Muscle of back (tissue), 11 donors: ENCODE measurements around the gene TOMM40. TPM values are rescaled to one million over a fixed set of nuclear protein-coding genes. Genes with fewer than 3 reads are reported as not detected.
A peak's percentile ranks its signal among the peaks of the same experiment; 100 is the strongest.
"Not testable (repeated sequence)": the region's sequence is repeated elsewhere in the genome, so short reads cannot be mapped to it uniquely, and the experiment has no call there.

Experiments used
- DNase-seq, 3 donors: peaks; one replicate each; pipeline versions ENCODE4 v3.0.0 to v3.0.0-alpha.2; 2013
- polyA plus RNA-seq, 10 donors: library from polyadenylated mRNA; unstranded; fragments of 120-200 nt; gene quantifications; one replicate each; pipeline ENCODE4 v1.2.1, GENCODE V29; 2013; ENCODE audit not compliant: insufficient read length in 10 of 10

Gene TOMM40
- polyA plus RNA-seq, 10 donors = 26.2 to 40.9 (median 31.0) TPM

DNA sequence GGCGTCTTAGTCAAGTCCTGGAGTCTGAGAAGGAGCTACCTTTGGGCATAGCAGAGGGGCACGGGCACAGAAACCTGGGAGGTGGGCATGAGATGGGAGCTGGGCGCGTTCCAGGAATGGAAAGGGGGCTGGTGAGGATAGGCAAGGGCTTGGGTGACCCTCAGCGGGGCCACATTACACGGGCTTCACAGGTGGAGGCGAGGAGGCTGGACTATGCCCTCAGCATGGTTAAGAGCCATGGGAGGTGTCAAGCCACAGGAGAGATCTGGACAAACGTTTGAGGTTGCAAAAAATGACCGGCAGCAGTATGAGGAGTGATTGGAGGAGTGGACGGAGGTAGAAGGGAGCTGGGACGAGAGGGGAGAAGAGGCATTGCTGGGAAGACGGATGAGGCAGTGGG is 23.5 kb upstream of the TOMM40 start:
- DNase-seq = no peak

DNA sequence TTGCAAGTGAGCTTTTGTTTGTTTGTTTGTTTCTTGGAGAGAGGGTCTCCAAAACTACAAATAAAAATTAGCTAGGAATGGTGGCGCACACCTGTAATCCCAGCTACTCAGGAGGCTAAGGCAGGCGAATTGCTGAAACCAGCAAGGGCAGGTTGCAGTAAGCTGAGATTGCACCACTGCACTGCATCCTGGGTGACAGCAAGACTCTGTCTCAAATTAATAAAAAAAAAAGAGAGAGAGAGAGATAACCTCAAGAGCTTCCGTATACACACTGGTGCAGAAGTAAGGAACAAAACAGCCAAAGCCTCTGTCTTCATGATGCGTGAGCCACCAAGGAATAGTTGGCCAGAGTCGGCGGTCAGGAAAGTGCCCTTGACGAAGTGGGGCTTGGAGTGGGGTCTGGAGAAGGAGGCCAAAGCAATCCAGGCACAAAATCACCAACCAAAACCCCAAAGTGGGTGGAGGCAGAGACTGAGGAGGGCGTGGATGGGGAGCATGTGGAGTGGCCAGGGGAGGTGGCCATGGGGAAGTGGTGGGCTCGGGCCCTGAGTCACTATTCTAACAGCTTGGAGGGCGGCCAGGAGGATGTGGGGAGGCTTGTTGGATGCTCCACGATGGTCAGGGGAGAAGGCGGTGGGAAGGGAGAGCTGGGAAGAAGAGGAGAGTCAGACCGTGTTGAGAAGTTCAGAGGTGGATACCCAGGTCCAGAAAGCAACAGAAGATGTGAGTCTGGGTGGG is 21.2 kb upstream of the TOMM40 start:
- peak in 1 of 3 donors; percentile 37 for DNase-seq

DNA sequence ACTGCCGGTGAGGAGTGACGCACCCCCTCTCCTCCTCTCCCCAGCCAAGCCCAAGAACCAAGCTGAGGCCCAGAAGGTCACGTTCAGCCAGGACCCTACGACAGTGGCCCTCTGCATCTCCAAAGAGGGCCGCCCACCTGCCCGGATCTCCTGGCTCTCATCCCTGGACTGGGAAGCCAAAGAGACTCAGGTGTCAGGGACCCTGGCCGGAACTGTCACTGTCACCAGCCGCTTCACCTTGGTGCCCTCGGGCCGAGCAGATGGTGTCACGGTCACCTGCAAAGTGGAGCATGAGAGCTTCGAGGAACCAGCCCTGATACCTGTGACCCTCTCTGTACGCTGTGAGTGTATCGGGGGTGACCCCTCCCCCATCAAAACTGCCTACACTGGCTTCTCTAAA is 19.2 kb upstream of the TOMM40 start:
- DNase-seq = no peak

DNA sequence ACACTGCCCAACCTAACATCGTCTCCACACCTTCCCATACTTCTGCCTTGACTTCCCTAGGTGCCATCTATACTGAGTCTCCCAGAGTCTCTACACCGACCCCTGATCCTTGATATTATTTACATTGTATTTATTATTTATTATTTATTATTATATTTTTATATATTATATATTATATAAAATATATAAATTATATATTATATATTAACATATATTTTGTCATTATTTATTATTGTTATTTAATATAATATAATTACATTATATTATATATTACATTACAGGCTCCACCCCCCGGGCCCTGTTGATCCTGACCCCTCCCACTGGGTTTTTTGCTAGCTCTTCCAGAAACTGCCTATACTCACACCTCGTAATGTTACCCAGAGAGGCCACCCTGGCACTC is 18.4 kb upstream of the TOMM40 start:
- no peak for DNase-seq

DNA sequence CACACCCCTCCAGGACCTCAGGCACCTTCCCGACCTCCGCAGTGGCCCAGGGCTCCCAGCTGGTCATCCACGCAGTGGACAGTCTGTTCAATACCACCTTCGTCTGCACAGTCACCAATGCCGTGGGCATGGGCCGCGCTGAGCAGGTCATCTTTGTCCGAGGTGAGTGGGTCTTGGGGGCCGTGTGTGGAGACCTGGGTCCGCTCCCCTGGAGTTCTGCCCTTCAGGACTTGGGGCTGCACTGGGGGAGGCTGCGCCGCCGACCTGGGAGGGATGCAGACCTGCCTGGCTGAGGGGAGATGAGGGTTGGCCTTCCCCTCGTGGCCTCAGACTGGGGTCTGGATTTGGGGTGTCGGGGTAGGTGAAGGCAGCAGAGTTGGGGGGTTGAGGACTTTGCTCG is 16.7 kb upstream of the TOMM40 start:
- DNase-seq = no peak

DNA sequence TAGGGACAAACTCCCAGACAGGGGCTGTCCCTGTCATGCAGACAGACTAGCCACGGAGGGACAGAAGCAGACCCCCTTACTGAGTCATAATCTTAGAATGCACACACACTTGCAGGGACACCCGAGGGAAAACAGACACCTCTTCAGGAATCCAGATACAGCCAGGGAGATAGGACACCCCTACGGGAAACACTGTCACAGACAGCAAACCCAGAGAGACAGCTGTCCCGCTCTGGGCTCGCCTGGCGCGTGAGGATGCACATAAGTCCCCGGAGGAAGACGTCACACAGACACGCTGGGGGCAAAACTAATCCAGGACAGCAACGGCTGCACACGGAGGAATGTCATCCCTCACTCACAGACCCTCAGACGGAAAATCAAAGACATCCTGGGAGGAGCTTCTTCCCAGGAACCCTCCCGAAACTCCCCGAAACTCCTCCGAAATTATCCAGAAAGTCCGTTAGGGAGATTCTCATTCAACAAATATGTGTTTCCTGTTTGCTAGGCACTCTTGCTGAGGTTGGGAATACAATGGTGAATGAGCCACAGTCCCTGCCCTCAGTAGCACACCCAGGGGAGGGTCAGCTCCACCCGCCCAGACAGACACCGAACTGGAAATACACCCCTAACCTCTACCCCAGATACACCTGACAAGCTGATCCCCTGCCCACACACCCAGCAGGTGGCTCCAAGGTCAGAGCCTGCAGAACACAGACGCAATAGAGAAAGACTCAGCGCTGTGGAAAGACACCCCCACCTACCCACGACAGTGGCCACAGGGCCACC is 15.2 kb upstream of the TOMM40 start:
- DNase-seq = peak in 1 of 3 donors; percentile 21

DNA sequence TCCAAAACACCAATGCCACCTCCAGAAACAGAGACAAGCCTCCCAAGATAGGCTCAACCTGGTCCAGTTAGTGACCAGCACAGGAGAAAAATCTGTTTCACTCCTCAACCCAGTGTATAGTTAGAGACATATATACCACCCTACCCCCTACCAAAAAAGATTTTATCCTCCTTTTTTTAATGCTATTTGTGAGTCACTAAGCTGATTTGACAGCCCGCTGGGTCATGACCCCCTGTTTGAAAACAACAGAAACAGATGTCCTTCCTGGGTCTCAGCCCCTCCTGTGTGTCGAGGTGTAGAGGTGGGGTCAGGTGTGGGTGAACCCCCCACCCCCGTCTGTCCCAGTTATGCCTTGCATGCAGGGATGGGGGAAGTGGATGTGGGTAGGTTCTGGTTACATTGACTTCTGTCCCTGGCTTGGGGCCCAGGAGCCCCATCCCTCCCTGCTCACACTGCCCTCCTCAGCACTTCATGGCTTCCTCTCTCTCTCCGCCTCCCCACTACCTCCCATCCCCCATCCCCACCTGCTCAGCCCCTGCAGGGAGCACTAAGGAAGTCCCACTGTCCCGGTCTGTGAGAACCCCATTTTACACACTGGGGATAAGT is 14.0 kb upstream of the TOMM40 start:
- DNase-seq = no peak

DNA sequence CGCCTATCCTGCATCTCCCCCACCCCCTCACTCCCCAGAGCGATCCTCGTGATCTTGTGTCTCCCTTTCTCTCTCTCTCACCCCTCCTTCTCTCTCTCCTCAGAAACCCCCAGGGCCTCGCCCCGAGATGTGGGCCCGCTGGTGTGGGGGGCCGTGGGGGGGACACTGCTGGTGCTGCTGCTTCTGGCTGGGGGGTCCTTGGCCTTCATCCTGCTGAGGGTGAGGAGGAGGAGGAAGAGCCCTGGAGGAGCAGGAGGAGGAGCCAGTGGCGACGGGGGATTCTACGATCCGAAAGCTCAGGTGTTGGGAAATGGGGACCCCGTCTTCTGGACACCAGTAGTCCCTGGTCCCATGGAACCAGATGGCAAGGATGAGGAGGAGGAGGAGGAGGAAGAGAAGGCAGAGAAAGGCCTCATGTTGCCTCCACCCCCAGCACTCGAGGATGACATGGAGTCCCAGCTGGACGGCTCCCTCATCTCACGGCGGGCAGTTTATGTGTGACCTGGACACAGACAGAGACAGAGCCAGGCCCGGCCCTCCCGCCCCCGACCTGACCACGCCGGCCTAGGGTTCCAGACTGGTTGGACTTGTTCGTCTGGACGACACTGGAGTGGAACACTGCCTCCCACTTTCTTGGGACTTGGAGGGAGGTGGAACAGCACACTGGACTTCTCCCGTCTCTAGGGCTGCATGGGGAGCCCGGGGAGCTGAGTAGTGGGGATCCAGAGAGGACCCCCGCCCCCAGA is 12.8 kb upstream of the TOMM40 start:
- DNase-seq = no peak

DNA sequence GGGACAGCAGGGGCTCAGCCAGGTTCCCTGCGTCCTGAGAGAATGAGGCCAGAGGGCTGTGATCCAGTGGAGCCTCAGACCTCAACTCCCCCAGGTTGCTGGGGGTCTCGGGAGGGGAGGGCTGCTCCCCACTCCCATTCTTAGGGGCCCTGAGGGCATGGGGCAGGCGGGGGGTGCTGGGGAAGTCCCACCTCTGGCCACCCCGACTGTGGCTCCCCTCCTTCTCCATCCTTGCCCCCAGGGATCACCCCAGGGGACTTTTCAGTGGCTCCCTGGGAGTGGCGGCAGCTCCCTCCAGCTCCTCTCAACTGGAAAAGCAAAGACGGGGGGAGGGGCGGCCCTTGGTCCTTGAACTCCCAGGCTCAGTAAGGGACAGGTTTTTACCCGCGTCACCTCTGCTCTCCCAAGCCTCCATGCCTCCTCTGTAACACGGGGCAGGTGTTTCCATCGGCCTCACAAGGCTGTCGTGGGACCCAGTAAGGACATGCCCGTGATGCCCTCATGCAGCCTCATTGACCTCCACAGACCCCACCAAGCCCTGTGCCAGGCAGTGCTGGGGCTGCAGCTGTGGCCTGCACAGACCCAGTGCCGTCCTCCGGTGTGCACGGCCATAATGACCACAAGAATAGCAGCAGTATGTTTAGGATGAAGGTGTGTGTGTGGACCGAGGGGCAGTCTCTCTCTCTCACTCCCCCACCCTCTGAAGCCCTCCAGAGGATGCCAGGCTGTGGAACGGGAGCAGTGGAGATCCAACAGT is 11.6 kb upstream of the TOMM40 start:
- DNase-seq = no peak

DNA sequence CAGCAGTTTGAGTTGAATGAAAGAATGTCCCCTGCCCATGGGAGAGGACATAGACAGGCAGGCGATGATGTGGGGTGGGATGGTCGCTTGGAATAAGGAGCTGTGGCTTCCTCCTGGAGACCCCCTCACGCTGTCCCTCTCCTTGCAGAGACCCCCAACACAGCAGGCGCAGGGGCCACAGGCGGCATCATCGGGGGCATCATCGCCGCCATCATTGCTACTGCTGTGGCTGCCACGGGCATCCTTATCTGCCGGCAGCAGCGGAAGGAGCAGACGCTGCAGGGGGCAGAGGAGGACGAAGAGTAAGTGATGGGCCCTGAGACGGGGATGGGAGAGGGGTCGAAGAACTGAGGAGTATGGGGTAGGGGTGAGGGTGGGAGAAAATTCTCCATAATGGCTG is 9.0 kb upstream of the TOMM40 start:
- DNase-seq = no peak

DNA sequence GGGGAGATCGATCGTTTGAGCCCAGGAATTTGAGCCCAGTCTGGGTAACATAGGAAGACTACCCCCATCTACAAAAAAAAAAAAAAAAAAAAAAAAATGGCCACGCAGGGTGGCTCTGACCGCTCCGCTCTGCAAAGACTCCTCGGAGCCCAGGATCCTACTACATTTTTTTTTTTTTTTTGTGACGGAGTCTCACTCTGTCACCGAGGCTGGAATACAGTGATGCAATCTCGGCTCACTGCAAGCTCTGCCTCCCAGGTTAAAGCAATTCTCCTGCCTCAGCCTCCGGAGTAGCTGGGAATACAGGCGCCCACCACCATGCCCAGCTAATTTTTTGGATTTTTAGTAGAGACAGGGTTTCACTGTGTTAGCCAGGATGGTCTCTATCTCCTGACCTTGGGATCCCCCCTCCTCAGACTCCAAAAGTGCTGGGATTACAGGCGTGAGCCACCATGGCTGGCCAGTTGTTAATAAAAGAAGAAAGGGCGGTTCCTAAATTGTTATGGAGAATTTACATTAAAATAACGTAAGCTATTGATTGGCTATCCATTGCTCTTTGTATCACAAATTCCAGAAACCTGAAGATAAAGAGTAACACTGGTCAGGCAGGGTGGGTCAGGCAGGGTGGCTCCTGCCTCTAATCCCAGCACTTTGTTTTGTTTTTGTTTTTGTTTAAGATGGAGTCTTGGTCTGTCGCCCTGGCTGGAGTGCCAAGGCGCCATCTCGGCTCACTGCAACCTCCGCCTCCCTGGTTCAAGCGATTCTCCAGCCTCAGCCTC is 8.2 kb upstream of the TOMM40 start:
- not testable (repeated sequence) for DNase-seq

DNA sequence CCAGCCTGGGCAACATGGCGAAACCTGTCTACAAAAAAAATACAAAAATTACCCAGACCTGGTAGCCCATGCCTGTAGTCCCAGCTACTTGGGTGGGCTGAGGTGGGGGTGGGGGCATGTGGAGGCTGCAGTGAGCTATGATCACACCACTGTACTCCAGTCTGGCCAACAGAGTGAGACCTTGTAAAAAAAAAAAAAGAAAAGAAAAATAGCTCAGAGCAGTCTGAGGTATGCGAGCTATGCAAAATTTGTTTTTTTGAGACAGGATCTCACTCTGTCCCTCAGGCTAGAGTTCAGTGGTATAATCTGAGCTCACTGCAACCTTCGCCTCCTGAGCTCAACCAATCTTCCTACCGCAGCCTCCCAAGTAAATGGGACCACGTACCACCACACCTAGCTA is 7.1 kb upstream of the TOMM40 start:
- DNase-seq = no peak

DNA sequence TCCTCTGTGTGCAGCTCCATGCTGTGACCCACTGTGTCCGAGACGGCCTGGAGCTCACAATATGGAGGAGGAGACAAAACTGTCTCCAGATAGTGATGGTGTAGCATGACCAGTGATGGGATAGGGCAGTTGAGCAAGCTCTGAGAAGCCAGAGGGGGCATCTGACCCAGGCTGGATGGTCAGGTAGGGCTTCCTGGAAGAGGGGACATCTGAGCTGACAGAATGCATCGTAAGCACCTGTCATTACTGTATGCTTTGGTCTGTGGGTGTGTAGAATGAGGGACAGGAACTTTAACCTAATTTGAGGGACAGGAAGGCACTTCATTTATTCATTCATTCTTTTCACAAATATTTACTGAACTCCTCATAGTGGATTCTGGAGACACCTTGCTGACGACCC is 6.5 kb upstream of the TOMM40 start:
- DNase-seq = no peak

DNA sequence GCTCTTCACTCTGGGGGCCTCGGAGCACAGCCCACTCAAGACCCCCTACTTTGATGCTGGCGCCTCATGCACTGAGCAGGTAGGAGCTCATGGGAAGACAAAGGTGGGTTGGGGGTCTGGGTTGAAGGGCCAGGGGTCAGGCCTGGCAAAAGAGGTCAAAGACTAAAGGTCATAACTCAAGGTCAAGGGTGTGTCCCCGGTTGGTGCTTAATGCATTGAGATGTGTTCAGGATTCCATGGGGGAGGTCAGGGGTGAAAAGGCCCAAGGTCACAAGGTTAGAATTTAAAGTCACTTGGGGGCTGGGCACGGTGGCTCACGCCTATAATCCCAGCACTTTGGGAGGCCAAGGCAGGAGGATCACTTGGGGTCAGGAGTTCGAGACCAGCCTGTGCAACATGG is 4.9 kb upstream of the TOMM40 start:
- DNase-seq = no peak

DNA sequence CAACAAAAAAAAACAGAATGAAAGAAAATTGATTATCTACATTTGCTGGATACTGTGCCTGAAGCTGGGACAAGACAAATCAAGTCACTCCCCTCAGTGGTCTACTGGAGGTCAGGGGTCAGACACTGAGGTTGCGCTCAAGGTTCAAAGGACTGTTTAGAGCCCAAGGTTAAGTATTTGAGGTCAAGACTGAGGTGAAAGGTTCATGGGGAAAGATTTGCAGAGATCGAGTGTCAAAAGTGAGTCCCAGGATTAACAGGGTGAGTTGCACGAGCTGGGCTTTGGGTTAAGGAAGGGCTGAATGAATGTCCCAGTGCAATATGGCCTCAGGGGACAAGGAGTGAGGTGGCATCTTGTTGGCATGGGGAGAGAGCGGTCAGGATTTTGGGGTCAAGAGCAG is 3.4 kb upstream of the TOMM40 start:
- DNase-seq = no peak

DNA sequence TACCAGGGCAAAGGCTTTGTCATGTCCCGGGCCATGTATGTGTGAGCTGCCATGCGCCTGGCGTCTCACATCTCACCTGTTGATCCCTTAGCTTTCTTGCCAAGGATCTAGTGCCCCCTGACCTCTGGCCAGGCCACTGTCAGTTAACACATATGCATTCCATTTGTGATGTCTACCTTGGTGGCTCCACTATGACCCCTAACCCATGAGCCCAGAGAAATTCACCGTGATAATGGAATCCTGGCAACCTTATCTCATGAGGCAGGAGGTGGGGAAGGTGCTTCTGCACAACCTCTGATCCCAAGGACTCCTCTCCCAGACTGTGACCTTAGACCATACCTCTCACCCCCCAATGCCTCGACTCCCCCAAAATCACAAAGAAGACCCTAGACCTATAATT is 2.7 kb upstream of the TOMM40 start:
- not testable (repeated sequence) for DNase-seq

DNA sequence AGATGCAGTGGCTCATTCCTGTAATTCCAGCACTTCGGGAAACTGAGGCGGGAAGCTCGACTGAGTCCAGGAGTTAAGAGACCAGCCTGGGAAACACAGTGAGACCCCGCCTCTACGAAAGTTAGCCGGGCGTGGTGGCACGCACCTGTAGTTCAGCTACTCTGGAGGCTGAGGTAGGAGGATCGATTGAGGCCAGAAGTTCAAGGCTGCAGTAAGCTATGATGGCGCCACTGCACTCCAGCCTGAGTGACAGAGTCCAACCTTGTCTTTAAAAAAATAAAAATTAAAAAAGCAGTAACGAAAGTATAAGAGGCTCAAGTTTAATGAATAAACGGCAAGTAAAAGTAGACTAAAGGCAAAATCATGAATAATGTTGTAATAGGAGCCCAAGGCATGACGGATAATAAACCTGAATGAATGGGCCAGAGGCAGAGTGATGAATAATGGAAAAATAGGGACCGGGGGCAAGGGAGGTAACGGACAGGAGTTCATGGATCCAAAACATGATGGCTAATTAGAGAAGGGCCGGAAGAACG is 1.2 kb upstream of the TOMM40 start:
- DNase-seq = no peak

DNA sequence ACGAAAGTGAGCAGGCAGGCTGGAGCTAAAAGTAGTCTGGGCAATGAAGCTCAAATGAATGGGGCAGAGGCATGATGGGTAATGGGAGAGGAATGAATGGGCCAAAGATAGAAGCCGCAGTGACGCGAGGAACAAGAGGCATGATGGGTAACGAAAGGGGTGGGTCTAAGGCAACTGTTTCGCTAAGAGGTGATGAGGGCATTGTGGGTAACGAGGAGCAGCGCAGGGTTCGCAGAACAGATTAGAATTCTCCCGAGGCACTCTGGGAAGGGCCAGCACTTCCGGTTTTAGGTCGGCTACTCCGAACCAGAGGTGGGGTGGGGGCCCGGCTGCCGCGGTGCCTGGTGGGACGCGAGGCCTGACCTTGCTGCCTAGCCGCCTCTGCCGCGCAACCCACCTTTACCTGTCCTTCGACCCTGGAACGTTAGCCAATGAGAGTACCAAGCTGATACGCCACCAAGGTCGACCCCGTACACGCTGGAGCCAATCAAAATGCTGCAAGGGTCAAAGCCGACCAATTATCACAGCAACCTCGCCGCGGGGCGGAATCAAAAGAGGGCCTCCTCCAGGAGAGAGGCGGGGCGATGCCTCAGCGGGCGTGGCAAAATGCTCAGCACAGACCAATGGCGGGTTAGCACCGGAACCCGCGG is 563 bp upstream of the TOMM40 start:
- peak; percentile 99 to 100 (median 100) for DNase-seq

DNA sequence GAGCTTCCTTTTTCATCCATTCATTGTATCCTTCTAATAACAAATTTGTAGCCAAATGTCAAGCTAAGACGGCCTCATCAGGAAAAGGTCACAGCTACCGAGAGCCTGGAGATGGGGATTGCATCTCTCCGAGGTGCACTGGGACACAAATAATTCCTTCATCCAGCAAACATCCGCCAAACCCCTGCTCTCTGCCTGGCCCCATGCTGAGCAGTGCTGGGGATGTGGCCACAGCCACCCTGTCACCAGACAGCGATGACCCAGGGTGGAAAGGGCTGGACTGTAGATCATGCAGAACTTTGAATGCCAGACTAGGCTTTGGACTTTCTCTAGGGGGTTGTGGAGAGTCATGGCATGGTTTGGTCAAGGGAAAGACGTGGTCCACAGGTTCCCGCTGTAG is 1.9 kb downstream of the TOMM40 start:
- DNase-seq = no peak
